Heart right ventricle (tissue), 16 donors: ENCODE data around the gene FBRS. TPM values are rescaled to one million over a fixed set of nuclear protein-coding genes. Genes with fewer than 3 reads are reported as not detected.
"Not testable (repeated sequence)": the region's sequence is repeated elsewhere in the genome, so short reads cannot be mapped to it uniquely, and the experiment has no call there.

ENCODE experiments used
- ATAC-seq, 8 donors: fragments of 200-7000 bp; cut with Tn5 transposase; one replicate each; pipeline ENCODE4 v1.9.1; 2020; ENCODE audit warnings: mild to moderate bottlenecking in 8 of 8, moderate library complexity in 8 of 8, moderate number of reproducible peaks in 1 of 8
- DNase-seq, 2 donors: peaks; one replicate each; pipeline ENCODE4 v3.0.0-alpha.2; 2020
- H3K27ac ChIP-seq, 10 donors: fragments of 200-600 bp; sonication (generic) in 2 of 10; one replicate each; pipeline versions ENCODE4 v1.5.0 to v1.8.0; 2020 to 2022; ENCODE audit warnings: mild to moderate bottlenecking in 3 of 10
- H3K27me3 ChIP-seq, 7 donors: fragments of 200-600 bp; one replicate each; pipeline ENCODE4 v1.8.0; 2021 to 2022; ENCODE audit warnings: mild to moderate bottlenecking in 2 of 7
- H3K36me3 ChIP-seq, 9 donors: fragments of 200-600 bp; sonication (generic) in 1 of 9; one replicate each; pipeline versions ENCODE4 v1.5.0 to v1.8.0; 2020 to 2022; ENCODE audit warnings: mild to moderate bottlenecking in 2 of 9
- H3K4me1 ChIP-seq, 9 donors: fragments of 200-600 bp; sonication (generic) in 1 of 9; one replicate each; pipeline versions ENCODE4 v1.5.0 to v1.8.0; 2020 to 2022; ENCODE audit warnings: mild to moderate bottlenecking in 4 of 9
- H3K4me3 ChIP-seq, 10 donors: fragments of 200-600 bp; sonication (generic) in 2 of 10; one replicate each; pipeline versions ENCODE4 v1.5.0 to v1.8.0; 2020 to 2022; ENCODE audit warnings: mild to moderate bottlenecking in 7 of 10, moderate library complexity in 2 of 10
- H3K9me3 ChIP-seq, 11 donors: fragments of 200-600 bp in 10 of 11; sonication (generic) in 2 of 11; one replicate each; pipeline versions ENCODE4 v1.5.0 to v1.8.0; 2013 to 2022; ENCODE audit warnings: mild to moderate bottlenecking in 2 of 11, control low read depth in 1 of 11, moderate library complexity in 1 of 11
- CTCF ChIP-seq, 9 donors: fragments of 200-600 bp; sonication (generic) in 2 of 9; IDR thresholded peaks; one replicate each; pipeline versions ENCODE4 v1.5.0 to v1.8.0; 2021 to 2022; ENCODE audit warnings: antibody characterized with exemption in 9 of 9, mild to moderate bottlenecking in 5 of 9, moderate library complexity in 1 of 9
- WGBS, 2 donors: extraction: QIAGEN DNeasy Blood & Tissue Kit; methylation state at CpG; one replicate each; pipeline ENCODE4 v1.1.7; 2013; ENCODE audit warnings: inconsistent platforms in 1 of 2; 5-methylcytosine and 5-hydroxymethylcytosine counted together
- intact Hi-C, 10 donors: fragments of 100-400 bp; cut with DNase I; formaldehyde crosslinking; loops; one replicate each; pipeline versions ENCODE4 v1.11.1 to v1.14.2; 2022
- polyA plus RNA-seq, 2 donors: library from polyadenylated mRNA; stranded (reverse); fragments of 200-250 nt; gene quantifications; one replicate each; pipeline ENCODE4 v1.2.3, GENCODE V29; 2013
- total RNA-seq, 10 donors: library from RNA; stranded (reverse); fragmentation: NEBNext Ultra II Directional in 3 of 10; extraction: Animal tissue kit (Norgen Biotek cat#: 25700) in 3 of 10; gene quantifications; one replicate each; pipeline versions ENCODE4 v1.2.1 to v1.2.4, GENCODE V29; 2021 to 2023
- donor health status: Arrhythmogenic right ventricular cardiomyopathy.
- donor health status: ischemic (EF 13 %, LVEDD 7.1; RV severe dilation, severe dysfunction).
- donor health status: healthy with polysubstance abuse.
- donor health status: DM: no; HTN: yes; CAD: no.
- donor health status: DM: no; HTN: no; CAD: no.
- donor health status: ischemic (EF 25% LVEDD 6.9; RV normal size, moderate dysfunction).
- donor health status: ischemic (EF 25% LVEDD 5.7; RV mildly dilated, moderate dysfunction).
- donor health status: healthy.
- donor health status: DM: yes; HTN: yes; CAD: no.
- donor health status: Ischemic cardiomyopathy.
- donor health status: ischemic (EF 35%, LVEDD 5.7; RV mildly dilated, moderate dysfunction).
- donor health status: nonischemic (EF 11% LVEDD 7.7; RV severe dilation, severe dysfunction).
- donor health status: DM: yes; HTN: yes; CAD: no.
- donor health status: PGD.
- donor health status: ischemic (EF 29% LVEDD 5.4; RV normal size, mild dysfunction).
- donor health status: nonischemic (EF 23%, LVEDD 6.1; RV moderate dilation, normal function).

Gene FBRS
- total and polyA plus RNA-seq, 12 donors, result 24.6 to 40.2 (median 29.3) TPM

GRCh38 chr16:30628628-30629540 is 29.3 kb upstream of the FBRS start:
- intact Hi-C loops, result loop anchor here in 2 of 10 donors (5.0 kb wide), 1 partner anchor 42 kb away; the partner anchor contains the start of gene ZNF785 (in 2 of the 2)

GRCh38 chr16:30632454-30632853 is 25.8 kb upstream of the FBRS start:
- not testable (repeated sequence) for H3K27ac ChIP-seq, DNase-seq, H3K9me3 ChIP-seq, ATAC-seq, H3K27me3 ChIP-seq, H3K4me3 ChIP-seq, H3K36me3 ChIP-seq
- H3K4me1 ChIP-seq, result peaks cover 0 to 25% (median 11%) of the 10 kb centered on the region in 9 donors
- 94 to 95% methylated on average over 7 of the region's 7 CpGs for WGBS, 2 donors
- intact Hi-C loops, result loop anchor here in 5 of 10 donors (2.0 to 10.0 kb wide), 6 partner anchors 45 to 198 kb away; partner anchors contain the start of genes ZNF785 (in 3 of the 5), SEPHS2 (in 2 of the 5), DCTPP1 (in 1 of the 5) and SRCAP (in 1 of the 5)

More at GRCh38 chr16:30628628-30629540, 29.3 kb upstream of the FBRS start:
- H3K36me3 ChIP-seq, result no peaks in the 10 kb centered on the region
- no peaks in the 10 kb centered on the region for H3K27me3 ChIP-seq
- 35 to 36% methylated on average over 18 of the region's 18 CpGs for WGBS, 2 donors
- H3K9me3 ChIP-seq, result no peaks in the 10 kb centered on the region
- peak; percentile 82 to 93 (median 90) for TF ChIP-seq CTCF (IDR thresholded peaks at IDR 0.05)
- peaks cover 0 to 13% (median 0%) of the 10 kb centered on the region in 9 donors for H3K4me1 ChIP-seq
- H3K27ac ChIP-seq, result peak overlapping the region in 7 of 10 donors; percentile 18 to 74 (median 59)
- DNase-seq (peak; percentile 88 to 89), ATAC-seq (peak; percentile 74 to 93 (median 87))
- peak overlapping the region in 8 of 10 donors; percentile 13 to 44 (median 22) for H3K4me3 ChIP-seq

GRCh38 chr16:30633526-30633925 is 24.7 kb upstream of the FBRS start:
- Histone ChIP-seq H3K4me3 (peak overlapping the region; percentile 47 to 78 (median 65)), H3K9me3 (no peaks in the 10 kb centered on the region), H3K36me3 (no peaks in the 10 kb centered on the region), H3K4me1 (peaks cover 0 to 25% (median 11%) of the 10 kb centered on the region in 9 donors), H3K27me3 (no peaks in the 10 kb centered on the region), H3K27ac (peak overlapping the region; percentile 37 to 93 (median 88))
- intact Hi-C loops, result loop anchor here in 5 of 10 donors (2.0 to 10.0 kb wide), 6 partner anchors 46 to 199 kb away; partner anchors contain the start of genes ZNF785 (in 3 of the 5), SEPHS2 (in 2 of the 5), DCTPP1 (in 1 of the 5) and SRCAP (in 1 of the 5)
- no peak for TF ChIP-seq CTCF (IDR thresholded peaks at IDR 0.05)
- no peak for ATAC-seq
- 72 to 79% methylated on average over 17 of the region's 17 CpGs for WGBS, 2 donors
- no peak for DNase-seq

GRCh38 chr16:30636599-30636998 is 21.6 kb upstream of the FBRS start:
- peaks cover 0 to 25% (median 11%) of the 10 kb centered on the region in 9 donors for H3K4me1 ChIP-seq
- WGBS, 2 donors, result 93 to 94% methylated on average over 7 of the region's 7 CpGs
- no peaks in the 10 kb centered on the region for H3K9me3 ChIP-seq
- no peak overlapping the region for H3K4me3 ChIP-seq
- H3K36me3 ChIP-seq, result no peaks in the 10 kb centered on the region
- intact Hi-C loops, result loop anchor here in 4 of 10 donors (10.0 kb wide), 4 partner anchors 52 to 202 kb away; partner anchors contain the start of genes SEPHS2 (in 2 of the 4), ZNF785 (in 2 of the 4), DCTPP1 (in 1 of the 4) and SRCAP (in 1 of the 4)
- ATAC-seq, result no peak
- H3K27me3 ChIP-seq, result no peaks in the 10 kb centered on the region
- H3K27ac ChIP-seq, result no peak overlapping the region
- TF ChIP-seq CTCF (IDR thresholded peaks at IDR 0.05), result no peak
- DNase-seq, result no peak

GRCh38 chr16:30637139-30637538 is 21.1 kb upstream of the FBRS start:
- not testable (repeated sequence) for H3K9me3 ChIP-seq, DNase-seq, H3K4me3 ChIP-seq, H3K36me3 ChIP-seq, ATAC-seq, H3K27ac ChIP-seq, H3K27me3 ChIP-seq
- H3K4me1 ChIP-seq, result peaks cover 0 to 25% (median 11%) of the 10 kb centered on the region in 9 donors
- 89 to 93% methylated on average over 9 to 10 of the region's 10 CpGs for WGBS, 2 donors
- intact Hi-C loops, result loop anchor here in 4 of 10 donors (10.0 kb wide), 4 partner anchors 52 to 202 kb away; partner anchors contain the start of genes SEPHS2 (in 2 of the 4), ZNF785 (in 2 of the 4), DCTPP1 (in 1 of the 4) and SRCAP (in 1 of the 4)
